GM12878 (cell line): ENCODE results near the gene OR11H12. TPM values are rescaled to one million over a fixed set of nuclear protein-coding genes. Genes with fewer than 3 reads are reported as not detected.

ENCODE experiments used
- polyA plus RNA-seq, 11 experiments: library from polyadenylated mRNA; depleted of rRNA in 4 of 11; unstranded in 6 of 11; stranded (reverse) in 5 of 11; fragments of >200 nt; fragmentation: Nextera tagmentation in 4 of 11; fragmentation: Illumina TruSeq in 1 of 11; extraction: Ambion mirVana in 4 of 11; extraction: Trizol in 1 of 11; gene quantifications; 1 replicate in 1 of 11; 2 replicates in 10 of 11; pipeline versions ENCODE4 v1.2.1 to v1.2.3, GENCODE V29; 2011 to 2016; ENCODE audit warnings: inconsistent platforms in 2 of 11, missing spikeins in 2 of 11, low read depth in 1 of 11
- small RNA-seq: library from RNA; depleted of rRNA; stranded (forward); fragments of <200 nt; gene quantifications from one replicate; pipeline ENCODE3, GENCODE V24; 2014
- total RNA-seq, 4 experiments: library from RNA; depleted of rRNA in 3 of 4; stranded (reverse); fragments of >200 nt in 3 of 4; fragmentation: Illumina TruSeq in 1 of 4; extraction: Trizol in 1 of 4; gene quantifications; 2 replicates each; pipeline versions ENCODE4 v1.2.1 to v1.2.3, GENCODE V29; 2013 to 2021

The OR11H12 gene
- total and polyA plus RNA-seq, 10 of the 15 experiments (the other 5 are each of a cell fraction or from before 2014, with no cell fraction given), result not detected

Small RNA genes lying within 50 kb of the gene (small RNA-seq; reads per million reads assigned to genes)
- gene CR383656.6, result not detected
- gene CR383656.7, result not detected
- not detected for gene CR383656.9
